Fibroblast of pulmonary artery (primary cell): ENCODE results near the gene PFKFB4.

Experiments
- DNase-seq: peaks from one replicate; pipeline ENCODE4 v3.0.0-alpha.2; 2010; ENCODE audit warnings: low read depth
- H3K4me3 ChIP-seq: replicated peaks from 2 replicates; pipeline ENCODE4 v1.5.1; 2011; ENCODE audit warnings: low read depth, mild to moderate bottlenecking, control low read depth, low read length, moderate library complexity
- TF ChIP-seq, protein P1 (sequence below): IDR thresholded peaks from 2 replicates; pipeline ENCODE4 v1.5.1; 2011; ENCODE audit warnings: mild to moderate bottlenecking, control low read depth, low read length, inconsistent platforms; ENCODE audit errors: missing control alignments

Gene PFKFB4

DNA sequence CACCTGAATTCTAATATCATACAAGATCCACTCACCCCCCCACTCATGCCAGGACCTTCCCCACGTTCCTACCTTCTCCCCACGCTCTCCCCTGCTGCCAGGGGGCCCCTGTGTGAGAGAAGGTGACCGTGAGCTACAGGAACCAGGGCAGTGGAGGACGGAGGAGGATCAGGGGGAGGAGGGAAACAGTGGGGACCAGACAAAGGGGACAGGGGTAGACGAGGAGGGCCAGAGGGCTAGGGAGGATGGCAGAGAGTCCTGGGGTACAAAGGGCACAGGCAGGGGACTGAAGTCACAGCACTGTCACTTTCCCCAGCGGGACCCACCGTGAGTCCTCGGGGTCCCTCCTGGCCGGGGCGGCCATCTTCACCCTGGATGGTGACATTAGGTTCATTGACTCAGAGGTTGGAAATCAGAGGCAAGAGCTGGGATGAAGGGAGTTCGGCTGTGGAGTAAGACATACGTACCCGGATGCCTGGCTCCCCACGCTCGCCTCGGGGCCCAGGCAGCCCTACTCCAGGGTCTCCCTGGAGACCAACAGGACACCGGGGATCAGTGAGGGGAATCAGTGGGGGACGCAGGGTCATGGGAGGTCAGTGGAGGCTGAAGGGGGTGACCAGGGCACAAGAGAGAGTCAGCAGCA is 13.3 kb upstream of the PFKFB4 start:
- TF ChIP-seq, protein P1, sequence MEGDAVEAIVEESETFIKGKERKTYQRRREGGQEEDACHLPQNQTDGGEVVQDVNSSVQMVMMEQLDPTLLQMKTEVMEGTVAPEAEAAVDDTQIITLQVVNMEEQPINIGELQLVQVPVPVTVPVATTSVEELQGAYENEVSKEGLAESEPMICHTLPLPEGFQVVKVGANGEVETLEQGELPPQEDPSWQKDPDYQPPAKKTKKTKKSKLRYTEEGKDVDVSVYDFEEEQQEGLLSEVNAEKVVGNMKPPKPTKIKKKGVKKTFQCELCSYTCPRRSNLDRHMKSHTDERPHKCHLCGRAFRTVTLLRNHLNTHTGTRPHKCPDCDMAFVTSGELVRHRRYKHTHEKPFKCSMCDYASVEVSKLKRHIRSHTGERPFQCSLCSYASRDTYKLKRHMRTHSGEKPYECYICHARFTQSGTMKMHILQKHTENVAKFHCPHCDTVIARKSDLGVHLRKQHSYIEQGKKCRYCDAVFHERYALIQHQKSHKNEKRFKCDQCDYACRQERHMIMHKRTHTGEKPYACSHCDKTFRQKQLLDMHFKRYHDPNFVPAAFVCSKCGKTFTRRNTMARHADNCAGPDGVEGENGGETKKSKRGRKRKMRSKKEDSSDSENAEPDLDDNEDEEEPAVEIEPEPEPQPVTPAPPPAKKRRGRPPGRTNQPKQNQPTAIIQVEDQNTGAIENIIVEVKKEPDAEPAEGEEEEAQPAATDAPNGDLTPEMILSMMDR = no peak
- no peak overlapping the region for H3K4me3 ChIP-seq
- no peak for DNase-seq

DNA sequence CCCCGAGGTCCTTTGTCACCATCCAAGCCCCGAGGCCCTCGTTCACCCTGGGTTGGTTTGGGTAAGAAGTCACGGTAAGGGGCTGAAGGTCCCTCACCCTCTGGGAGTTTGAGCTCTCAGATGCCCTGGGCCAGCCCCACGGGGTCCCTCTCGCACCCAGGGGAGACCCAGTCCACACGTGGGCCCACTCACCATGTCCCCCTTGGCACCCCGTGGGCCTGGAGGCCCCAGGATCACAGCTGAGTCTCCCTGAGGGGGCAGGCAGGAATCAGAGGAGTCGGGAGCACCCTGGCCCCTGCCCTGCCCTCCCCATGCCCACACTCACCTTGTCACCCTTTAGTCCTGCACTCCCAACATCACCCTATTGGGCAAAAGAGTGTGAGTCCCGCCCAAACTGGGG is 12.8 kb upstream of the PFKFB4 start:
- no peak overlapping the region for H3K4me3 ChIP-seq
- DNase-seq = no peak
- TF ChIP-seq, protein P1 = no peak

DNA sequence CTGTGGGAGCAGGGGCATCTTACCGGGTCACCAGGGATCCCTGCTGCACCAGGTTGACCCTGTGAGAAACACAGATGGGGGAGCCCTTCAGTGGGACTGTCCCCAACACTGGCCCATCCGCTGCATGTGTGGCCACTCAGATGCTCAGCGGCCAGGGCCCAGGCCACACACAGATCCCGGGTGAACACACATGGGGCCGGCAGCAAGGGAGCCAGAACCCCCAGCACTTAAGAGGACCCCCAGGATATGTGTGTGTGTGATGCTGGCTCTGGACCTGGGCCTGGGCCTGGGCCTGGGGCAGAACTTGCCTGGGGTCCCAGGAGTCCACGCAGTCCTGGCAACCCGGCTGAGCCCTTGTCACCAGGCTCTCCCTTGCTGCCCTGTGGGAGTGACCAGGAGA is 11.9 kb upstream of the PFKFB4 start:
- no peak overlapping the region for H3K4me3 ChIP-seq
- TF ChIP-seq, protein P1 = no peak

DNA sequence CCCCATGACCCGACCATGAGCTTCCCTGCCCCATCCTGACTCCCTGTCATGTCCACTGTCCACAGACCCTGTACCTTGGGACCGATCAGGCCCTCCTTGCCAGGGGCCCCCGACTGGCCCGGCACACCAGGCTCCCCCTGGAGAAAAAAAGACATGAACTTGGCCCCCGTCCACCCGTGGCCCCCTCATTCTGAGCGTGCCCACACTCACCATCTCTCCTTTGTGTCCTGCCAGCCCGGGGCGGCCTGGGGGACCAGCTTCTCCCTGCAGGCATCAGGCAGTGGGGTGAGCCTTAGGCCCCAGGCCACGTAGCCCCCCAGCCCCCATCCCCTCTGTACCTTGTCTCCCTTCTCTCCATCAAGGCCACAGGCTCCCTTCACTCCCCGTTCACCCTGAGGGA is 10.9 kb upstream of the PFKFB4 start:
- TF ChIP-seq, protein P1 = no peak
- DNase-seq = no peak
- H3K4me3 ChIP-seq = no peak overlapping the region

More for the DNA sequence above, 11.9 kb upstream of the PFKFB4 start:
- DNase-seq = no peak

DNA sequence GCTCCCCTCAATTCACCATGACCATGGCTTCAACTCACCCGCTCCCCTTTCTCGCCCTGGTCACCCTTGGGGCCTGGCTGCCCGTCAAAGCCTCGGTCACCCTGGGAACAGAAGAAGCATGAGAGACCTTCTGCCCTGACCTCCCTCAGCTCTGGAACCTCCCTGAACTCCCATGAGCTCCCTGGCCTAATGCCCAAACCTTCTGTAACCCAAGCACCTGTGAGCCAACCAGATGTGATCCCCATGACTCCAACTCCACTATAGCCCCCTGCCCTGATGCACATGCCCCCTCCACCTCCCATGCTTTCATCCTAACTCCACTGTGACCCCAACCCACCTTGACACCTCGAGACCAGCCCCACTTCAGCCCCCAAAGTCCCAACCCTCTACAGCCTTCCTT is 10.5 kb upstream of the PFKFB4 start:
- TF ChIP-seq, protein P1 = no peak
- no peak for DNase-seq
- H3K4me3 ChIP-seq = no peak overlapping the region

DNA sequence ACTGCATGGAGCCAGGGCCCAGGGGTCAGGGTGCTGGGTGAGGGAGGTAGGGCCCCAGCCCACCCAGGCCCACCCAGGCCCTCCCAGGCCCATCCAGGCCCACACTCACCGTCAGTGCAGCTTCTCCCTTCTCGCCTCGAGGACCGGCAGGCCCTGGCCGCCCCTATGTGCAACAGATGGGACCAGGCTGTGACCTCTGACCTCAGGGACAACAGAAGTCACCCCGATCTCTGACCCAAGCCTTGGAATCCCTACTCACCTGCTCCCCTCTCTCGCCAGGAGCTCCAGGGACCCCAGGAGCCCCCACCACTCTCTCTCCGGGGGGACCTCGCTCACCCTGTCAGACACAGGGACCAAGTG is 9.8 kb upstream of the PFKFB4 start:
- no peak overlapping the region for H3K4me3 ChIP-seq
- TF ChIP-seq, protein P1 = no peak
- no peak for DNase-seq
